HepG2 (cell line): Measurements from ENCODE around the gene PHF19. TPM values are rescaled to one million over a fixed set of nuclear protein-coding genes. Genes with fewer than 3 reads are reported as not detected.

Experiments used
- ESRRA ChIP-seq: sonication (generic); formaldehyde crosslinking; IDR thresholded peaks from 2 replicates; pipeline ENCODE4 v1.5.1; 2020; ENCODE audit warnings: mild to moderate bottlenecking, low read depth, missing genetic modification reagents
- FOXP1 ChIP-seq, 2 experiments: fragments of 450-650 bp in 1 of 2; IDR thresholded peaks; 2 replicates each; pipeline ENCODE4 v1.6.1; 2017 to 2018; ENCODE audit warnings: antibody characterized with exemption in 1 of 2
- KLF16 ChIP-seq, 2 experiments: sonication (generic) in 1 of 2; formaldehyde crosslinking in 1 of 2; IDR thresholded peaks; 2 replicates each; pipeline versions ENCODE4 v1.6.1 to v1.8.0; 2016 to 2023; ENCODE audit warnings: missing genetic modification reagents in 2 of 2, missing compliant biosample characterization in 1 of 2
- KMT2B ChIP-seq: IDR thresholded peaks from 2 replicates; pipeline ENCODE4 v1.6.1; 2016; ENCODE audit warnings: missing genetic modification reagents, missing compliant biosample characterization
- MXD4 ChIP-seq: IDR thresholded peaks from 2 replicates; pipeline ENCODE4 v1.6.1; 2016; ENCODE audit warnings: mild to moderate bottlenecking, missing biosample characterization, missing genetic modification reagents
- PITX1 ChIP-seq: sonication (generic); formaldehyde crosslinking; IDR thresholded peaks from 2 replicates; pipeline ENCODE4 v1.5.1; 2020; ENCODE audit warnings: mild to moderate bottlenecking, missing genetic modification reagents
- REL ChIP-seq: sonication (generic); formaldehyde crosslinking; conservative IDR thresholded peaks from 2 replicates; pipeline ENCODE4 v1.8.0; 2022; ENCODE audit warnings: mild to moderate bottlenecking, missing genetic modification reagents, moderate library complexity
- SAFB2 ChIP-seq: sonication (generic); formaldehyde crosslinking; IDR thresholded peaks from 2 replicates; pipeline ENCODE4 v1.5.1; 2020; ENCODE audit warnings: missing genetic modification reagents, low read depth, mild to moderate bottlenecking, borderline replicate concordance
- TARDBP ChIP-seq: sonication (generic); formaldehyde crosslinking; IDR thresholded peaks from 2 replicates; pipeline ENCODE4 v1.8.0; 2022; ENCODE audit warnings: mild to moderate bottlenecking, missing genetic modification reagents
- XBP1 ChIP-seq: sonication (generic); formaldehyde crosslinking; IDR thresholded peaks from 2 replicates; pipeline ENCODE4 v1.5.0; 2020; ENCODE audit warnings: missing genetic modification reagents
- ZFY ChIP-seq: sonication (generic); formaldehyde crosslinking; IDR thresholded peaks from 2 replicates; pipeline ENCODE4 v1.4.0; 2020; ENCODE audit warnings: missing genetic modification reagents
- ZNF17 ChIP-seq: sonication (generic); formaldehyde crosslinking; IDR thresholded peaks from 2 replicates; pipeline ENCODE4 v1.5.0; 2020; ENCODE audit warnings: mild to moderate bottlenecking, missing genetic modification reagents
- ZNF441 ChIP-seq: sonication (generic); formaldehyde crosslinking; IDR thresholded peaks from 2 replicates; pipeline ENCODE4 v1.7.0; 2021; ENCODE audit warnings: missing genetic modification reagents, borderline replicate concordance
- polyA plus RNA-seq, 8 experiments: library from polyadenylated mRNA; depleted of rRNA in 3 of 8; stranded (reverse) in 7 of 8; unstranded in 1 of 8; fragments of >200 nt; fragmentation: Illumina TruSeq in 4 of 8; extraction: Trizol in 4 of 8; gene quantifications; 2 replicates each; pipeline versions ENCODE4 v1.2.1 to v1.2.3, GENCODE V29; 2011 to 2016; ENCODE audit warnings: low read depth in 4 of 8, missing spikeins in 1 of 8, mixed read lengths in 1 of 8; ENCODE audit not compliant: insufficient read depth in 1 of 8
- total RNA-seq, 5 experiments: library from RNA; depleted of rRNA; stranded (reverse); fragments of >200 nt; fragmentation: Illumina TruSeq; extraction: Trizol; gene quantifications; 2 replicates each; pipeline ENCODE4 v1.2.3, GENCODE V29; 2016; ENCODE audit warnings: low read depth in 1 of 5
- TF ChIP-seq, protein P1 (sequence below): sonication (generic); formaldehyde crosslinking; IDR thresholded peaks from 2 replicates; pipeline ENCODE4 v1.4.0; 2020; ENCODE audit warnings: missing genetic modification reagents
- TF ChIP-seq, protein P2 (sequence below): sonication (generic); formaldehyde crosslinking; IDR thresholded peaks from 2 replicates; pipeline ENCODE4 v1.4.0; 2020; ENCODE audit warnings: missing genetic modification reagents
- TF ChIP-seq, protein P3 (sequence below): sonication (generic); formaldehyde crosslinking; IDR thresholded peaks from 2 replicates; pipeline ENCODE4 v1.4.0; 2020; ENCODE audit warnings: missing genetic modification reagents, borderline replicate concordance
- TF ChIP-seq, protein P4 (sequence below): IDR thresholded peaks from 2 replicates; pipeline ENCODE4 v1.6.1; 2016; ENCODE audit warnings: missing compliant biosample characterization, missing genetic modification reagents, borderline replicate concordance

The PHF19 gene
- total and polyA plus RNA-seq, 2 of the 13 experiments (the other 11 are each of a cell fraction or from before 2014, with no cell fraction given) = 29.7 to 41.3 TPM

DNA sequence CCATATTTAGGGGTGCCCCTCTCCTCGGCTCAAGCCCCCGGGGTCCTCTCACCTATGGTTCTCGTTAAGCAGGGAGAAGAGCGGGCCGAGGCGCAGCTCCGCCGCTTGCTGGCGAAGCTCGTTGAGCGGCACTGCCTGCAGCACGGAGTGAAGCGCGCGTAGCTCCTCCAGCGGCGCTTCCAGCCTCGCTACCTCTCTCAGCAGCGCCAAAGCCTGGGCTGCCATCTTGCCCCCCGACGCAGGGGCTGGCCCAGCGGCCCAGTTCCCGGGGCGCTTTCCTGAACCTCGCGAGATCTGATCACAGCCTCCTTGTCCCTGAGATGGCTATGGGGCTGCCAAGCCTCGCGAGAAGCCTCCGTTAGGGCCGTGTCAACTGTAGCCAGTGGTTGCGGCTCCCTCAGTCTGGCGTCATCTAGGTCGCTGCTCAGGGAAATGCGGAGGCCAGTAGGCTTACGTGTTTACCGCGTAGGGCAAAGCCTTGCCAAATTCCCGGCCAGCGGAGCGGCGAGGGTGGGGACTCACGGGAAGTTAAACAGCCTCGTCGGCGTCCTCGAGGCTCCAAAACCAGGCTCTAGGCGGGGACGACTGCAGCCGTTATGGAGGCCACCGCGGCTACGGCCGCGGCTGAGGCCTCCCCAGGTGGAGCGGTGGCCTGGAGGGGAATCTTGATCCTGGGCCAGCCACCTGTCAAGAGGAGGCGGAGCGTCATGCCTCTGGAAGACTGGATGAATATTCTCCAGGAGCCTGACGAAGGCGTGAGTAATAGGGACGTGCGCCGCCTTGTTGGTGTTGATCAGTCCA, 34.1 kb downstream of the PHF19 start, which contains the start of gene PSMD5 (continued):
- TF ChIP-seq, protein P1, sequence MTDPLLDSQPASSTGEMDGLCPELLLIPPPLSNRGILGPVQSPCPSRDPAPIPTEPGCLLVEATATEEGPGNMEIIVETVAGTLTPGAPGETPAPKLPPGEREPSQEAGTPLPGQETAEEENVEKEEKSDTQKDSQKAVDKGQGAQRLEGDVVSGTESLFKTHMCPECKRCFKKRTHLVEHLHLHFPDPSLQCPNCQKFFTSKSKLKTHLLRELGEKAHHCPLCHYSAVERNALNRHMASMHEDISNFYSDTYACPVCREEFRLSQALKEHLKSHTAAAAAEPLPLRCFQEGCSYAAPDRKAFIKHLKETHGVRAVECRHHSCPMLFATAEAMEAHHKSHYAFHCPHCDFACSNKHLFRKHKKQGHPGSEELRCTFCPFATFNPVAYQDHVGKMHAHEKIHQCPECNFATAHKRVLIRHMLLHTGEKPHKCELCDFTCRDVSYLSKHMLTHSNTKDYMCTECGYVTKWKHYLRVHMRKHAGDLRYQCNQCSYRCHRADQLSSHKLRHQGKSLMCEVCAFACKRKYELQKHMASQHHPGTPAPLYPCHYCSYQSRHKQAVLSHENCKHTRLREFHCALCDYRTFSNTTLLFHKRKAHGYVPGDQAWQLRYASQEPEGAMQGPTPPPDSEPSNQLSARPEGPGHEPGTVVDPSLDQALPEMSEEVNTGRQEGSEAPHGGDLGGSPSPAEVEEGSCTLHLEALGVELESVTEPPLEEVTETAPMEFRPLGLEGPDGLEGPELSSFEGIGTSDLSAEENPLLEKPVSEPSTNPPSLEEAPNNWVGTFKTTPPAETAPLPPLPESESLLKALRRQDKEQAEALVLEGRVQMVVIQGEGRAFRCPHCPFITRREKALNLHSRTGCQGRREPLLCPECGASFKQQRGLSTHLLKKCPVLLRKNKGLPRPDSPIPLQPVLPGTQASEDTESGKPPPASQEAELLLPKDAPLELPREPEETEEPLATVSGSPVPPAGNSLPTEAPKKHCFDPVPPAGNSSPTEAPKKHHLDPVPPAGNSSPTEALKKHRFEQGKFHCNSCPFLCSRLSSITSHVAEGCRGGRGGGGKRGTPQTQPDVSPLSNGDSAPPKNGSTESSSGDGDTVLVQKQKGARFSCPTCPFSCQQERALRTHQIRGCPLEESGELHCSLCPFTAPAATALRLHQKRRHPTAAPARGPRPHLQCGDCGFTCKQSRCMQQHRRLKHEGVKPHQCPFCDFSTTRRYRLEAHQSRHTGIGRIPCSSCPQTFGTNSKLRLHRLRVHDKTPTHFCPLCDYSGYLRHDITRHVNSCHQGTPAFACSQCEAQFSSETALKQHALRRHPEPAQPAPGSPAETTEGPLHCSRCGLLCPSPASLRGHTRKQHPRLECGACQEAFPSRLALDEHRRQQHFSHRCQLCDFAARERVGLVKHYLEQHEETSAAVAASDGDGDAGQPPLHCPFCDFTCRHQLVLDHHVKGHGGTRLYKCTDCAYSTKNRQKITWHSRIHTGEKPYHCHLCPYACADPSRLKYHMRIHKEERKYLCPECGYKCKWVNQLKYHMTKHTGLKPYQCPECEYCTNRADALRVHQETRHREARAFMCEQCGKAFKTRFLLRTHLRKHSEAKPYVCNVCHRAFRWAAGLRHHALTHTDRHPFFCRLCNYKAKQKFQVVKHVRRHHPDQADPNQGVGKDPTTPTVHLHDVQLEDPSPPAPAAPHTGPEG (CRISPR knock-in tag) = 0 out of 2 replicates have a peak, but pooled peaks have one; percentile 15
- TF ChIP-seq REL (CRISPR knock-in tag) (no peak), ZNF17 (CRISPR knock-in tag) (no peak), MXD4 (CRISPR knock-in tag) (no peak; the same call in 1 of the 2 replicates), FOXP1 (IDR thresholded peaks at IDR 0.05) (no peak), FOXP1 (CRISPR knock-in tag; IDR thresholded peaks at IDR 0.05) (no peak), ZNF441 (CRISPR knock-in tag) (0 out of 2 replicates have a peak, but pooled peaks have one; percentile 58), ZFY (peak; percentile 83), TARDBP (no peak; the same call in 1 of the 2 replicates), ESRRA (CRISPR knock-in tag) (peak; percentile 38), KLF16 (CRISPR knock-in tag; IDR thresholded peaks at IDR 0.05) (peak in 1 of 2 experiments; percentile 88; a peak in 2 of 4 replicates), PITX1 (CRISPR knock-in tag) (peak; percentile 42; the same call in 1 of the 2 replicates), KMT2B (CRISPR knock-in tag) (peak; percentile 78), SAFB2 (CRISPR knock-in tag) (peak; percentile 78; the same call in 1 of the 2 replicates), XBP1 (CRISPR knock-in tag) (no peak)
- TF ChIP-seq, protein P2, sequence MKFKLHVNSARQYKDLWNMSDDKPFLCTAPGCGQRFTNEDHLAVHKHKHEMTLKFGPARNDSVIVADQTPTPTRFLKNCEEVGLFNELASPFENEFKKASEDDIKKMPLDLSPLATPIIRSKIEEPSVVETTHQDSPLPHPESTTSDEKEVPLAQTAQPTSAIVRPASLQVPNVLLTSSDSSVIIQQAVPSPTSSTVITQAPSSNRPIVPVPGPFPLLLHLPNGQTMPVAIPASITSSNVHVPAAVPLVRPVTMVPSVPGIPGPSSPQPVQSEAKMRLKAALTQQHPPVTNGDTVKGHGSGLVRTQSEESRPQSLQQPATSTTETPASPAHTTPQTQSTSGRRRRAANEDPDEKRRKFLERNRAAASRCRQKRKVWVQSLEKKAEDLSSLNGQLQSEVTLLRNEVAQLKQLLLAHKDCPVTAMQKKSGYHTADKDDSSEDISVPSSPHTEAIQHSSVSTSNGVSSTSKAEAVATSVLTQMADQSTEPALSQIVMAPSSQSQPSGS (CRISPR knock-in tag) = peak; percentile 82
- TF ChIP-seq, protein P3, sequence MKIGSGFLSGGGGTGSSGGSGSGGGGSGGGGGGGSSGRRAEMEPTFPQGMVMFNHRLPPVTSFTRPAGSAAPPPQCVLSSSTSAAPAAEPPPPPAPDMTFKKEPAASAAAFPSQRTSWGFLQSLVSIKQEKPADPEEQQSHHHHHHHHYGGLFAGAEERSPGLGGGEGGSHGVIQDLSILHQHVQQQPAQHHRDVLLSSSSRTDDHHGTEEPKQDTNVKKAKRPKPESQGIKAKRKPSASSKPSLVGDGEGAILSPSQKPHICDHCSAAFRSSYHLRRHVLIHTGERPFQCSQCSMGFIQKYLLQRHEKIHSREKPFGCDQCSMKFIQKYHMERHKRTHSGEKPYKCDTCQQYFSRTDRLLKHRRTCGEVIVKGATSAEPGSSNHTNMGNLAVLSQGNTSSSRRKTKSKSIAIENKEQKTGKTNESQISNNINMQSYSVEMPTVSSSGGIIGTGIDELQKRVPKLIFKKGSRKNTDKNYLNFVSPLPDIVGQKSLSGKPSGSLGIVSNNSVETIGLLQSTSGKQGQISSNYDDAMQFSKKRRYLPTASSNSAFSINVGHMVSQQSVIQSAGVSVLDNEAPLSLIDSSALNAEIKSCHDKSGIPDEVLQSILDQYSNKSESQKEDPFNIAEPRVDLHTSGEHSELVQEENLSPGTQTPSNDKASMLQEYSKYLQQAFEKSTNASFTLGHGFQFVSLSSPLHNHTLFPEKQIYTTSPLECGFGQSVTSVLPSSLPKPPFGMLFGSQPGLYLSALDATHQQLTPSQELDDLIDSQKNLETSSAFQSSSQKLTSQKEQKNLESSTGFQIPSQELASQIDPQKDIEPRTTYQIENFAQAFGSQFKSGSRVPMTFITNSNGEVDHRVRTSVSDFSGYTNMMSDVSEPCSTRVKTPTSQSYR (CRISPR knock-in tag) = no peak
- TF ChIP-seq, protein P4, sequence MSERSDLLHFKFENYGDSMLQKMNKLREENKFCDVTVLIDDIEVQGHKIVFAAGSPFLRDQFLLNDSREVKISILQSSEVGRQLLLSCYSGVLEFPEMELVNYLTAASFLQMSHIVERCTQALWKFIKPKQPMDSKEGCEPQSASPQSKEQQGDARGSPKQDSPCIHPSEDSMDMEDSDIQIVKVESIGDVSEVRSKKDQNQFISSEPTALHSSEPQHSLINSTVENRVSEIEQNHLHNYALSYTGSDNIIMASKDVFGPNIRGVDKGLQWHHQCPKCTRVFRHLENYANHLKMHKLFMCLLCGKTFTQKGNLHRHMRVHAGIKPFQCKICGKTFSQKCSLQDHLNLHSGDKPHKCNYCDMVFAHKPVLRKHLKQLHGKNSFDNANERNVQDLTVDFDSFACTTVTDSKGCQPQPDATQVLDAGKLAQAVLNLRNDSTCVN (CRISPR knock-in tag) = peak; percentile 12; the same call in 1 of the 2 replicates
